Trophoblast cell (in vitro differentiated cells and primary cell): Measurements from ENCODE around the gene MRPL41.
"Not testable (repeated sequence)": the region's sequence is repeated elsewhere in the genome, so short reads cannot be mapped to it uniquely, and the experiment has no call there.

Experiments used
- DNase-seq, 2 donors: peaks; one replicate each; pipeline ENCODE4 v3.0.0-alpha.2; 2016
- H2AFZ ChIP-seq: 2 replicates; pipeline ENCODE4 v1.6.1; 2013; ENCODE audit warnings: low read length, moderate library complexity, mild to moderate bottlenecking; ENCODE audit not compliant: insufficient read depth, poor library complexity
- H2AK5ac ChIP-seq: 2 replicates; pipeline ENCODE4 v1.6.1; 2013; ENCODE audit warnings: mild to moderate bottlenecking, low read length
- H2BK120ac ChIP-seq: 2 replicates; pipeline ENCODE4 v1.6.1; 2013; ENCODE audit warnings: low read length, mild to moderate bottlenecking, moderate library complexity; ENCODE audit not compliant: insufficient read depth, poor library complexity
- H2BK12ac ChIP-seq: 2 replicates; pipeline ENCODE4 v1.6.1; 2013; ENCODE audit warnings: mild to moderate bottlenecking, low read length, moderate library complexity
- H2BK5ac ChIP-seq: 2 replicates; pipeline ENCODE4 v1.6.1; 2013; ENCODE audit warnings: low read length, low read depth, moderate library complexity, mild to moderate bottlenecking; ENCODE audit not compliant: poor library complexity
- H3K14ac ChIP-seq: 2 replicates; pipeline ENCODE4 v1.6.1; 2013; ENCODE audit warnings: mild to moderate bottlenecking, low read length
- H3K18ac ChIP-seq: 2 replicates; pipeline ENCODE4 v1.6.1; 2013; ENCODE audit warnings: mild to moderate bottlenecking, low read length
- H3K23ac ChIP-seq: 2 replicates; pipeline ENCODE4 v1.6.1; 2013; ENCODE audit warnings: low read length
- H3K27ac ChIP-seq: 2 replicates; pipeline ENCODE4 v1.5.1; 2013; ENCODE audit warnings: low read depth, mild to moderate bottlenecking, inconsistent platforms, low read length, moderate library complexity
- H3K27me3 ChIP-seq: 2 replicates; pipeline ENCODE4 v1.6.1; 2013; ENCODE audit warnings: inconsistent platforms, mild to moderate bottlenecking, low read length, moderate library complexity; ENCODE audit not compliant: insufficient read depth
- H3K36me3 ChIP-seq, 2 experiments: 1 replicate in 1 of 2; 2 replicates in 1 of 2; pipeline ENCODE4 v1.6.1; 2013; ENCODE audit warnings: low read length in 2 of 2, mild to moderate bottlenecking in 2 of 2, moderate library complexity in 1 of 2; ENCODE audit not compliant: insufficient read depth in 2 of 2, control insufficient read depth in 1 of 2
- H3K4ac ChIP-seq: 2 replicates; pipeline ENCODE4 v1.6.1; 2013; ENCODE audit warnings: low read depth, mild to moderate bottlenecking, low read length, moderate library complexity
- H3K4me1 ChIP-seq, 2 experiments: 1 replicate in 1 of 2; 2 replicates in 1 of 2; pipeline ENCODE4 v1.6.1; 2013; ENCODE audit warnings: low read length in 2 of 2, mild to moderate bottlenecking in 2 of 2, moderate library complexity in 1 of 2; ENCODE audit not compliant: insufficient read depth in 2 of 2, control insufficient read depth in 1 of 2
- H3K4me2 ChIP-seq: 2 replicates; pipeline ENCODE4 v1.6.1; 2013; ENCODE audit warnings: inconsistent platforms, mild to moderate bottlenecking, low read length, moderate library complexity
- H3K4me3 ChIP-seq: 2 replicates; pipeline ENCODE4 v1.5.1; 2013; ENCODE audit warnings: mild to moderate bottlenecking, low read depth, low read length, inconsistent platforms
- H3K79me1 ChIP-seq: one replicate; pipeline ENCODE4 v1.6.1; 2013; ENCODE audit warnings: low read length
- H3K79me2 ChIP-seq: 2 replicates; pipeline ENCODE4 v1.6.1; 2013; ENCODE audit warnings: low read length, mild to moderate bottlenecking; ENCODE audit not compliant: control insufficient read depth, insufficient read depth, poor library complexity
- H3K9ac ChIP-seq: 2 replicates; pipeline ENCODE4 v1.6.1; 2013; ENCODE audit warnings: mild to moderate bottlenecking, low read length
- H3K9me3 ChIP-seq: 2 replicates; pipeline ENCODE4 v1.6.1; 2013; ENCODE audit warnings: low read depth, mild to moderate bottlenecking, control low read depth, inconsistent platforms, low read length; ENCODE audit not compliant: insufficient read depth
- H4K12ac ChIP-seq: 2 replicates; pipeline ENCODE4 v1.6.1; 2013; ENCODE audit warnings: low read depth, mild to moderate bottlenecking, low read length, moderate library complexity
- H4K8ac ChIP-seq: 2 replicates; pipeline ENCODE4 v1.6.1; 2013; ENCODE audit warnings: low read depth, mild to moderate bottlenecking, low read length, moderate library complexity
- H4K91ac ChIP-seq: one replicate; pipeline ENCODE4 v1.6.1; 2013; ENCODE audit warnings: low read depth, mild to moderate bottlenecking, low read length, moderate library complexity
- WGBS: extraction: QIAGEN DNeasy Blood & Tissue Kit; methylation state at CpG from one replicate; pipeline ENCODE4 v1.1.7; 2013; ENCODE audit warnings: missing lambda C conversion rate; ENCODE audit not compliant: insufficient read length, insufficient coverage; ENCODE audit errors: extremely low coverage; 5-methylcytosine and 5-hydroxymethylcytosine counted together

The MRPL41 gene

DNA sequence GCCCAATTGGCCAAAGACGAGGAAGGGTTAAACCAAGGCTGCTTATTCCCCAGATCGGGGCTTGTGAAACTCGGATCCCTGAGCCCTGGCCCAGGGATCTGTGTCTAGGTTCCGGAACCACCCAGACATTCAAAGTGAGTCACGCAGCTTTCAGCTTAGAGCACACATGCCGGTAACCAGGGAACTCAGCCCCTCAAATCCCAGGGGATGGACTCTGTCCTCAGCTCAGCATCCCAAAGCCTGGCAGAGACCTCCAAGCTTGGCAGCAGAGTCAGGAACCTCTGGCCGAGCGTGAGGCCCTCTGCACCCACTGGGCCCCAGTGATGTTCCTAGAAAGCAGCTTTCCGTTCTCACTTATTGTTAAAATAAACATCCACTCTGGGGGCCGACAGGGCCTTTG, 6.6 kb upstream of the MRPL41 start:
- Histone ChIP-seq H2BK120ac (no peak overlapping the region), H3K27ac (no peak overlapping the region), H3K36me3 (no peaks in the 10 kb centered on the region), H4K8ac (no peak overlapping the region), H3K18ac (no peak overlapping the region), H3K4me3 (no peak overlapping the region), H3K4ac (no peak overlapping the region), H3K4me1 (peaks cover 3 to 4% of the 10 kb centered on the region in 2 experiments), H2AK5ac (no peak overlapping the region), H4K91ac (no peak overlapping the region), H3K79me1 (no peaks in the 10 kb centered on the region), H2AFZ (no peak overlapping the region), H2BK12ac (no peak overlapping the region), H3K27me3 (no peaks in the 10 kb centered on the region), H2BK5ac (no peak overlapping the region), H3K9me3 (peaks cover 10% of the 10 kb centered on the region), H3K14ac (no peak overlapping the region), H3K4me2 (no peak overlapping the region), H4K12ac (no peak overlapping the region), H3K79me2 (no peaks in the 10 kb centered on the region), H3K23ac (no peak overlapping the region), H3K9ac (no peak overlapping the region)
- WGBS: no CpG with 5 or more reads among the region's 10 CpGs
- DNase-seq: no peak

DNA sequence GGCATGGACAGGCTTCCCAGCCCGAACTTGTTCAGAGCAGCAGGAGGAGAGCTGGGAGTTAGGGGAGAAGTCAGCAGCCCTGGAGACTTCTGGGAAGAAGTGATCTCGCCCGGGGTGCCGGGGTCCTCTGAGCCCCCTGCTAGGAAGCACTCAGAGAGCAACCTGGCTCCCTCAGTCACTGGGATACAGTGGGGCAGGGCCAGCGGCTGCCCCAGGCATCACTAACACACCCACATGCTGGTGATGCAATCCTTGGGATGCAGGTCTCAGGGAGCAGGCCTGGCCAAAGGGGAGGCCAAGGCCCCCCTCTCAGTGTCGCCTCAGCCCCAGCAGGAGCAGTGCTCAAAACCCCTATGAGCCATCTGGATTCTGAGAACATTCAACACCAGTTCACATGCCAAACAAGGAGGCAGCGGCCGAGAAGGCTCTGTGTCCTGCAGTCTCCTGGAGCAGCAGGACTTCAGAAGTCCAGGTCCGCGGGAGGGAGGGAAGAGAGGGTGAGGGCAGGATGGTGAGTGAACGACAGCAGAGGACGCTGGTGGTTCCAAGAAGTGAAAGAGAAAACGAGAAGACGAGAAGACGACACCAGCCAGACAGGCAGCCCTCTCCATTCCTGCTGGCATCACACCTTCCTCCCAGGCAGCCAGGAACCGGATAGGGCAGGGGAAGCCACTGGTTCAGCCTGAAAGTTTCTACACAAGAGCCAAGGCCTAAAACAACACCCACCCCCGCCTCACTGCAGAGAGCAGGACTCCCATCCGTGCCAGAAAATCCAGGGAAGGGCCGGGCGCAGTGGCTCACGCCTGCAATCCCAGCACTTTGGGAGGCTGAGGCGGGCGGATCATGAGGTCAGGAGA, 3.8 kb upstream of the MRPL41 start:
- H3K79me1 ChIP-seq: peaks cover 7% of the 10 kb centered on the region
- no peak overlapping the region for H2AK5ac ChIP-seq
- H3K4me3 ChIP-seq: no peak overlapping the region
- H4K8ac ChIP-seq: no peak overlapping the region
- H3K79me2 ChIP-seq: peaks cover 3% of the 10 kb centered on the region
- peak in 1 of 2 donors; percentile 7 for DNase-seq
- no peak overlapping the region for H2BK12ac ChIP-seq
- no peak overlapping the region for H4K91ac ChIP-seq
- no peak overlapping the region for H3K4ac ChIP-seq
- H3K18ac ChIP-seq: no peak overlapping the region
- H3K36me3 ChIP-seq: peaks cover 0 to 2% of the 10 kb centered on the region in 2 experiments
- H4K12ac ChIP-seq: no peak overlapping the region
- no peak overlapping the region for H3K23ac ChIP-seq
- H3K9ac ChIP-seq: no peak overlapping the region
- no peaks in the 10 kb centered on the region for H3K27me3 ChIP-seq
- H2BK5ac ChIP-seq: no peak overlapping the region
- WGBS: no CpG with 5 or more reads among the region's 23 CpGs
- no peak overlapping the region for H2AFZ ChIP-seq
- H3K9me3 ChIP-seq: peaks cover 10% of the 10 kb centered on the region
- no peak overlapping the region for H2BK120ac ChIP-seq
- H3K4me2 ChIP-seq: no peak overlapping the region
- H3K27ac ChIP-seq: no peak overlapping the region
- no peak overlapping the region for H3K14ac ChIP-seq
- H3K4me1 ChIP-seq: peaks cover 0 to 7% of the 10 kb centered on the region in 2 experiments

DNA sequence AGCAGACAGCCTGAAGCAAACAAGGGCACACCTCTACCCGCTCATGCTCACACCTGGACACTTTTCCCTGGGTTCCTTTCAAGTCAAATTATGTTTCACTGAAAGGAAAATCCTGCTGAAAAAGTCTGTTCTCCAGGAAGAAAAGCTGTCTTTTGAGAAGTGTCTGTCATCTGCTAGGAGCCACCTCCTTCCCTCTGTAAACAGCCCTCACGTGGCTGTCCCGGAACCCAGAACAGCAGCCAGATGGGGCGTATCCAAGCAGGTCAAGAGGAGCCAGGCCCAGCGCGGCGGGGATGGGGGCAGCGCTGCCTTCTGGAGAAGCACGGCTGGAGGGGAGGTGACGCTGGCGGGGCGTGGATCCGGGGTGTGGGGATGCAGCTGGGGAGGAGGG, 1.5 kb upstream of the MRPL41 start, which contains the start of gene PNPLA7:
Gene PNPLA7 (minus strand): TSS at position 172 of the 391 bp plus-strand sequence. CDS start 205 bp downstream, outside the sequence.
- Histone ChIP-seq H4K8ac (peak within 1 kb of the TSS; percentile 85), H4K12ac (no peak within 1 kb of the TSS), H4K91ac (peak within 1 kb of the TSS; percentile 69), H3K4me2 (peak within 1 kb of the TSS; percentile 89), H3K9me3 (peaks cover 8% of the 10 kb centered on the region), H3K27ac (peak within 1 kb of the TSS; percentile 8), H2AK5ac (no peak within 1 kb of the TSS), H3K9ac (no peak within 1 kb of the TSS), H3K18ac (peak within 1 kb of the TSS; percentile 83), H3K36me3 (peaks cover 6 to 9% of the 10 kb centered on the region in 2 experiments), H3K4ac (no peak within 1 kb of the TSS), H2BK120ac (peak within 1 kb of the TSS; percentile 33), H3K4me3 (peak within 1 kb of the TSS; percentile 69), H2AFZ (peak within 1 kb of the TSS; percentile 32), H3K4me1 (peaks cover 0 to 7% of the 10 kb centered on the region in 2 experiments), H3K27me3 (no peaks in the 10 kb centered on the region), H2BK5ac (no peak within 1 kb of the TSS), H3K79me2 (peaks cover 3% of the 10 kb centered on the region), H3K23ac (no peak within 1 kb of the TSS), H2BK12ac (no peak within 1 kb of the TSS), H3K14ac (peak within 1 kb of the TSS; percentile 68), H3K79me1 (peaks cover 7% of the 10 kb centered on the region)
- DNase-seq: peak; percentile 88 to 91
- no CpG with 5 or more reads among the region's 13 CpGs for WGBS

DNA sequence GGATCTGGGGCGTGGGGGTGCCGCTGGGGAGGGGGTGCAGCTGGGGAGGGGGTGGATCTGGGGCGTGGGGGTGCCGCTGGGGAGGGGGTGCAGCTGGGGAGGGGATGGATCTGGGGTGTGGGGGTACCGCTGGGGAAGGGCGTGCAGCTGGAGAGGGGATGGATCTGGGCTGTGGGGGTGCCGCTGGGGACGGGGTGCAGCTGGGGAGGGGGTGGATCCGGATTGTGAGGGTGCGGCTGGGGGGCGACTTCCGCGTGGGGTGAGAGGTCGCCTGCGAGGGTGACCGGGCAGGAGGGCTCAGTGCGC, 768 bp upstream of the MRPL41 start:
- not testable (repeated sequence) for H2BK12ac ChIP-seq, H3K9me3 ChIP-seq, H3K4me1 ChIP-seq, H2BK5ac ChIP-seq, H3K79me1 ChIP-seq, H3K9ac ChIP-seq, H3K4ac ChIP-seq, H4K12ac ChIP-seq, H3K79me2 ChIP-seq, H3K27me3 ChIP-seq, DNase-seq, H3K23ac ChIP-seq, H2AK5ac ChIP-seq
- peak overlapping the region; percentile 89 for H3K4me2 ChIP-seq
- H3K36me3 ChIP-seq: peaks cover 13 to 16% of the 10 kb centered on the region in 2 experiments
- WGBS: no CpG with 5 or more reads among the region's 17 CpGs
- peak overlapping the region; percentile 83 for H3K18ac ChIP-seq
- peak overlapping the region; percentile 33 for H2BK120ac ChIP-seq
- H3K27ac ChIP-seq: peak overlapping the region; percentile 8
- peak overlapping the region; percentile 85 for H4K8ac ChIP-seq
- H3K14ac ChIP-seq: peak overlapping the region; percentile 68
- H3K4me3 ChIP-seq: peak overlapping the region; percentile 69
- peak overlapping the region; percentile 32 for H2AFZ ChIP-seq
- peak overlapping the region; percentile 69 for H4K91ac ChIP-seq
